Loucy (cell line): ENCODE measurements around the gene ZNF91.
"Not testable (repeated sequence)": the region's sequence is repeated elsewhere in the genome, so short reads cannot be mapped to it uniquely, and the experiment has no call there.

Experiments
- H2AFZ ChIP-seq: fragments of 200-600 bp; sonication (generic); 2 replicates; pipeline ENCODE4 v1.6.0; 2016; ENCODE audit warnings: antibody characterized with exemption, mild to moderate bottlenecking, low read length, moderate library complexity
- H3F3A ChIP-seq: fragments of 200-600 bp; 2 replicates; pipeline ENCODE4 v1.6.0; 2016; ENCODE audit warnings: antibody characterized with exemption, low read depth, mild to moderate bottlenecking
- H3K27me3 ChIP-seq: fragments of 200-600 bp; sonication (generic); 2 replicates; pipeline ENCODE4 v1.6.1; 2014; ENCODE audit warnings: low read length, mild to moderate bottlenecking; ENCODE audit not compliant: insufficient read depth, poor library complexity, severe bottlenecking
- H3K36me3 ChIP-seq: fragments of 200-600 bp; sonication (generic); 2 replicates; pipeline ENCODE4 v1.6.1; 2016; ENCODE audit warnings: low read length; ENCODE audit not compliant: insufficient read depth
- H3K4me1 ChIP-seq: fragments of 200-600 bp; sonication (generic); 2 replicates; pipeline ENCODE4 v1.5.1; 2014; ENCODE audit warnings: low read length, mild to moderate bottlenecking; ENCODE audit not compliant: insufficient read depth, poor library complexity, severe bottlenecking
- H3K4me2 ChIP-seq: fragments of 200-600 bp; sonication (generic); 2 replicates; pipeline ENCODE4 v1.6.0; 2014; ENCODE audit warnings: antibody characterized with exemption, low read length, low read depth, mild to moderate bottlenecking; ENCODE audit not compliant: poor library complexity, severe bottlenecking
- H3K4me3 ChIP-seq: fragments of 200-600 bp; sonication (generic); 2 replicates; pipeline ENCODE4 v1.5.1; 2014; ENCODE audit warnings: low read length, mild to moderate bottlenecking, mixed read lengths; ENCODE audit not compliant: poor library complexity, severe bottlenecking
- H3K79me2 ChIP-seq: fragments of 200-600 bp; sonication (generic); 2 replicates; pipeline ENCODE4 v1.6.1; 2014; ENCODE audit warnings: low read length; ENCODE audit not compliant: insufficient read depth
- H3K9ac ChIP-seq: fragments of 200-600 bp; sonication (generic); 2 replicates; pipeline ENCODE4 v1.6.0; 2014; ENCODE audit warnings: mild to moderate bottlenecking, low read depth, low read length, moderate library complexity; ENCODE audit not compliant: poor library complexity, severe bottlenecking
- H3K9me2 ChIP-seq: fragments of 200-600 bp; sonication (generic); replicated peaks from 2 replicates; pipeline ENCODE4 v1.6.1; 2016; ENCODE audit warnings: low read depth, low read length, mixed read lengths
- H3K9me3 ChIP-seq: fragments of 200-600 bp; sonication (generic); 2 replicates; pipeline ENCODE4 v1.6.1; 2014; ENCODE audit warnings: mild to moderate bottlenecking, antibody characterized with exemption, low read length, low read depth; ENCODE audit not compliant: insufficient read depth
- H4K20me1 ChIP-seq: fragments of 200-600 bp; sonication (generic); 2 replicates; pipeline ENCODE4 v1.6.0; 2014; ENCODE audit warnings: antibody characterized with exemption, low read length, mild to moderate bottlenecking; ENCODE audit not compliant: insufficient read depth, poor library complexity, severe bottlenecking
- EZH2phosphoT487 ChIP-seq: fragments of 200-600 bp; IDR thresholded peaks from 2 replicates; pipeline ENCODE4 v1.6.1; 2018; ENCODE audit warnings: antibody characterized with exemption, mild to moderate bottlenecking, moderate library complexity, borderline replicate concordance
- TF ChIP-seq, protein P1 (sequence below): fragments of 200-600 bp; sonication (generic); conservative IDR thresholded peaks from 2 replicates; pipeline ENCODE4 v1.5.1; 2014; ENCODE audit warnings: mild to moderate bottlenecking, antibody characterized with exemption, low read length

The ZNF91 gene

DNA sequence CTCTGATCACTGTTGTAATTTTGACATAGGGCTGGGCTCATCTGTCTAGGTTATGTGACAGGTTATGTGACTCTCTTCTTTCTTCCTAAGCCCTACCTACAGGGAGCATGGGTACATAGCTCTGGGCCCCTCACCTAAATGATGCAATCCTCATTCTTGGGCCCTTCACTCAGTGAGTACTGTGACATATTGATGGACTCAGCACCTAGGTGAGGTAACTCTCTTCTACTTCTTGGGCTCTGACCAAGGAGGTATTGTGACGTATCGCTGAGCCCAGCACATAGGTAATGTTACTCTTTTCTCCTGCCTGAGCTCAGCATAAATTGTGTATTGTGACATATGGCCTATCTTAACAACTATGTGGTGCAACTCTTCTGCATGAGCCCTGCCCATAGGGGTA lies 76.3 kb downstream of the ZNF91 start:
- H4K20me1 ChIP-seq, H3K9ac ChIP-seq, H3K9me3 ChIP-seq, H3K79me2 ChIP-seq, H3K27me3 ChIP-seq, H3F3A ChIP-seq, H3K9me2 ChIP-seq, H3K4me1 ChIP-seq, H3K4me2 ChIP-seq, H3K4me3 ChIP-seq, H3K36me3 ChIP-seq, H2AFZ ChIP-seq: not testable (repeated sequence)

DNA sequence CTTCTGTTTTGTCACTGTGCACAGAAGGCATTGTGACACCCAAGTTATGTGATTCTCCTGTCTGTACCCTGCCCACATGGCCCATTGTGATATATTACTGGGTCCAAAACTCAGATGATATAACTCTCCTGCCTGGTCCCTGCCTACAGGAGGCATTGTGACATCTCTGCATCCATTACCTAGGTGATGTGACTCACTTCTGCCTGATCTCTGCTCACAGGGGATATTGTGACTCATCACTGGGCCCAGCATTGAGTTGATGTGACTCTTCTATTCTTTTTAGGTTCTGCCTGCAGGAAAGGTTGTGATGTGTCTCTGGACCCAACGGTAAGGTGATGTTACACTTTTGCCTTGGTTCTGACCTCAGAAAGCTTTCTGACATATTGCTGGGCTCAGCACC lies 77.1 kb downstream of the ZNF91 start:
- Histone ChIP-seq H3K79me2 (no peaks in the 10 kb centered on the region), H3K9ac (no peak overlapping the region), H3K27me3 (no peaks in the 10 kb centered on the region), H3K4me2 (no peak overlapping the region), H3K4me3 (no peak overlapping the region), H3K4me1 (no peaks in the 10 kb centered on the region), H3K9me2 (no peaks in the 10 kb centered on the region), H3K36me3 (no peaks in the 10 kb centered on the region), H3K9me3 (peaks cover under 1% of the 10 kb centered on the region; the same call in 1 of the 2 replicates), H4K20me1 (no peaks in the 10 kb centered on the region), H3F3A (no peaks in the 10 kb centered on the region), H2AFZ (no peak overlapping the region)
- TF ChIP-seq, protein P1, sequence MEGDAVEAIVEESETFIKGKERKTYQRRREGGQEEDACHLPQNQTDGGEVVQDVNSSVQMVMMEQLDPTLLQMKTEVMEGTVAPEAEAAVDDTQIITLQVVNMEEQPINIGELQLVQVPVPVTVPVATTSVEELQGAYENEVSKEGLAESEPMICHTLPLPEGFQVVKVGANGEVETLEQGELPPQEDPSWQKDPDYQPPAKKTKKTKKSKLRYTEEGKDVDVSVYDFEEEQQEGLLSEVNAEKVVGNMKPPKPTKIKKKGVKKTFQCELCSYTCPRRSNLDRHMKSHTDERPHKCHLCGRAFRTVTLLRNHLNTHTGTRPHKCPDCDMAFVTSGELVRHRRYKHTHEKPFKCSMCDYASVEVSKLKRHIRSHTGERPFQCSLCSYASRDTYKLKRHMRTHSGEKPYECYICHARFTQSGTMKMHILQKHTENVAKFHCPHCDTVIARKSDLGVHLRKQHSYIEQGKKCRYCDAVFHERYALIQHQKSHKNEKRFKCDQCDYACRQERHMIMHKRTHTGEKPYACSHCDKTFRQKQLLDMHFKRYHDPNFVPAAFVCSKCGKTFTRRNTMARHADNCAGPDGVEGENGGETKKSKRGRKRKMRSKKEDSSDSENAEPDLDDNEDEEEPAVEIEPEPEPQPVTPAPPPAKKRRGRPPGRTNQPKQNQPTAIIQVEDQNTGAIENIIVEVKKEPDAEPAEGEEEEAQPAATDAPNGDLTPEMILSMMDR = no peak
- TF ChIP-seq EZH2phosphoT487 = no peak

DNA sequence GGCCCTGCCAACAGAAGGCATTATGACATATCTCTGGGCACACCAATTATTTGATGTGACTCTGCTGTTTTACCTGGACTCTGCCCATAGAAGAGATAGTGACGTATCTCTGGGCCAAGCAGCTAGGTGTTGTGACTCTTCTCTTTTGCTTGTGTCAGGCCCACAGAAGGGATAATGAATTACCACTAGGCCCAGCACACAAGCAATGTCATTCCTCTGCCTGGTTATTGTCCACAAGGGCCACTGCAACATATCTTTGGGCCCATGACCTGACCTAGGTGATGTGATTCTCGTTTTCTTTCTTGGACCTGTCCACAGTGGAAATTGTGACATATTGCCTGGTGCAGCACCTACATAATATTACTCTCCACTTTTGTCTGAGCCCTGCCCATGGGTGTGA lies 80.0 kb downstream of the ZNF91 start:
- H3K9me2 ChIP-seq = no peaks in the 10 kb centered on the region
- H3K36me3 ChIP-seq = no peaks in the 10 kb centered on the region
- no peaks in the 10 kb centered on the region for H3K79me2 ChIP-seq
- no peaks in the 10 kb centered on the region for H4K20me1 ChIP-seq
- H3K4me3 ChIP-seq = no peak overlapping the region
- H3F3A ChIP-seq = no peaks in the 10 kb centered on the region
- no peak overlapping the region for H2AFZ ChIP-seq
- H3K9ac ChIP-seq = no peak overlapping the region
- H3K4me2 ChIP-seq = no peak overlapping the region
- H3K4me1 ChIP-seq = no peaks in the 10 kb centered on the region
- H3K27me3 ChIP-seq = no peaks in the 10 kb centered on the region
- H3K9me3 ChIP-seq = no peaks in the 10 kb centered on the region; the same call in 1 of the 2 replicates
- no peak for TF ChIP-seq EZH2phosphoT487
- TF ChIP-seq, protein P1 = no peak

DNA sequence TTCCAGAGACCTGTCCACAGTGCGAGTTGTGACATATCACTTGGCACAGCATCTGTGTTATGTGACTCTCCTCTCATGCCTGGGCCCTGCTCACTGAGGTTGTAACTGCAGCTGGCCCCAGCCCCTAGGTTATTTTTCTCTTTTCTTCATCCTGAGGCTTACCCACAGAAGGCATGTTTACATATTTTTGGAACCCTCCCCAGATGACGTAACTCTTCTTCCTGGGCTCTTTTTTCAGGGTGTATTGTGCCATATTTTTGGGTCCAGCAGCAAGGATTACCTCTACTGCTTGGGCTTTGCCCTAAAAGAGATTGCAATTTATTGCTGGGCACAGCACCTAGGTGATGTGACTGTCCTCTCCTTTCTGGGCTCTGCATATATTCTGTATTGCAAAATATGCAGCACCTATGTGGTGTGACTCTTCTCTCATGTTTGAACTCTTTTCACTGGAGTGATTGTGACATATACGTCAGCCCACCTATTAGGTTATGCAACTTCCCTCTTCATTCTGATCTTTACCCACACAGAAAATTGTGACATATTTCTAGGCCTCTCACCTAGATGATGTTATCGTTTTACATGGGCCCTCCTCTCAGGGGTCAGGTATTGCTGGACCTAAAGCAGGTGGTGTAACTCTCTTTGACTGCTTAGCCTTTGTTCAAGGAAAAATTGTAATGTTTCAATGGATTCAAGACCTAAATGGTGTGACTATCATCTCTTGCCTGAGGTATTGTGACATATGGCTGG lies 80.6 kb downstream of the ZNF91 start:
- no peak overlapping the region for H3K4me3 ChIP-seq
- no peaks in the 10 kb centered on the region for H3K79me2 ChIP-seq
- H3K9ac ChIP-seq = no peak overlapping the region
- TF ChIP-seq EZH2phosphoT487 = no peak
- TF ChIP-seq, protein P1 = no peak
- no peaks in the 10 kb centered on the region for H3F3A ChIP-seq
- no peaks in the 10 kb centered on the region for H3K27me3 ChIP-seq
- H2AFZ ChIP-seq = no peak overlapping the region
- no peaks in the 10 kb centered on the region for H3K9me2 ChIP-seq
- H3K36me3 ChIP-seq = no peaks in the 10 kb centered on the region
- no peaks in the 10 kb centered on the region for H4K20me1 ChIP-seq
- H3K4me1 ChIP-seq = no peaks in the 10 kb centered on the region
- H3K4me2 ChIP-seq = no peak overlapping the region
- no peaks in the 10 kb centered on the region; the same call in 1 of the 2 replicates for H3K9me3 ChIP-seq
